ENCODE data around the gene CD82. TPM values are rescaled to one million over a fixed set of nuclear protein-coding genes. Genes with fewer than 3 reads are reported as not detected.

Gene CD82
- total RNA-seq, 2 donors from 2014 or later: 6.8 to 17.7 TPM

- Histone ChIP-seq H3K27me3 (no peaks in the 10 kb centered on the region), H3K9me3 (no peaks in the 10 kb centered on the region), H3K4me1 (peaks cover 0 to 47% of the 10 kb centered on the region in 2 donors), H3K4me3 (no peak overlapping the region), H3K27ac (no peak overlapping the region), H3K36me3 (no peaks in the 10 kb centered on the region)
- no peak for DNase-seq (ENCODE audit: low spot score)
- no peak for TF ChIP-seq CTCF (IDR thresholded peaks at IDR 0.05)
Measured at GRCh38 chr11:44593251-44593650, 27.8 kb downstream of the CD82 start.

GRCh38 chr11:44595006-44595405 is 29.5 kb downstream of the CD82 start:
- peaks cover 0 to 47% of the 10 kb centered on the region in 2 donors for H3K4me1 ChIP-seq
- TF ChIP-seq CTCF (IDR thresholded peaks at IDR 0.05): no peak
- H3K27me3 ChIP-seq: no peaks in the 10 kb centered on the region
- no peak for DNase-seq (ENCODE audit: low spot score)
- no peaks in the 10 kb centered on the region for H3K9me3 ChIP-seq
- H3K27ac ChIP-seq: no peak overlapping the region
- H3K36me3 ChIP-seq: no peaks in the 10 kb centered on the region
- H3K4me3 ChIP-seq: no peak overlapping the region

GRCh38 chr11:44595964-44596381 is 30.5 kb downstream of the CD82 start:
- H3K27me3 ChIP-seq: no peaks in the 10 kb centered on the region
- H3K27ac ChIP-seq: peak overlapping the region; percentile 48 to 67
- no peak overlapping the region for H3K4me3 ChIP-seq
- TF ChIP-seq CTCF (IDR thresholded peaks at IDR 0.05): no peak
- peak; percentile 68 for DNase-seq (ENCODE audit: low spot score)
- H3K4me1 ChIP-seq: peaks cover 0 to 54% of the 10 kb centered on the region in 2 donors
- H3K36me3 ChIP-seq: no peaks in the 10 kb centered on the region
- no peaks in the 10 kb centered on the region for H3K9me3 ChIP-seq

GRCh38 chr11:44596525-44597276 is 31.2 kb downstream of the CD82 start:
- no peaks in the 10 kb centered on the region for H3K36me3 ChIP-seq
- DNase-seq (ENCODE audit: low spot score): no peak
- TF ChIP-seq CTCF (IDR thresholded peaks at IDR 0.05): no peak
- no peaks in the 10 kb centered on the region for H3K9me3 ChIP-seq
- no peak overlapping the region for H3K4me3 ChIP-seq
- H3K27ac ChIP-seq: peak overlapping the region; percentile 48 to 67
- peaks cover 0 to 59% of the 10 kb centered on the region in 2 donors for H3K4me1 ChIP-seq
- no peaks in the 10 kb centered on the region for H3K27me3 ChIP-seq

GRCh38 chr11:44597358-44598012 is 32.0 kb downstream of the CD82 start:
- Histone ChIP-seq H3K4me3 (no peak overlapping the region), H3K9me3 (no peaks in the 10 kb centered on the region), H3K36me3 (no peaks in the 10 kb centered on the region), H3K27me3 (no peaks in the 10 kb centered on the region), H3K27ac (no peak overlapping the region), H3K4me1 (peaks cover 0 to 59% of the 10 kb centered on the region in 2 donors)
- no peak for TF ChIP-seq CTCF (IDR thresholded peaks at IDR 0.05)
- no peak for DNase-seq (ENCODE audit: low spot score)

Measured in right atrium auricular region (tissue), 2 donors.